CD4-positive, alpha-beta T cell treated with Interleukin-12 subunit alpha and Interleukin-12 subunit beta, for 1 hour (primary cell): ENCODE results near the gene ZNF28.
A peak's percentile ranks its signal among the peaks of the same experiment; 100 is the strongest.
"Not testable (repeated sequence)": the region's sequence is repeated elsewhere in the genome, so short reads cannot be mapped to it uniquely, and the experiment has no call there.

Experiments used
- DNase-seq: peaks from one replicate; pipeline ENCODE4 v3.0.0-alpha.2; 2020

ZNF28 gene

DNA sequence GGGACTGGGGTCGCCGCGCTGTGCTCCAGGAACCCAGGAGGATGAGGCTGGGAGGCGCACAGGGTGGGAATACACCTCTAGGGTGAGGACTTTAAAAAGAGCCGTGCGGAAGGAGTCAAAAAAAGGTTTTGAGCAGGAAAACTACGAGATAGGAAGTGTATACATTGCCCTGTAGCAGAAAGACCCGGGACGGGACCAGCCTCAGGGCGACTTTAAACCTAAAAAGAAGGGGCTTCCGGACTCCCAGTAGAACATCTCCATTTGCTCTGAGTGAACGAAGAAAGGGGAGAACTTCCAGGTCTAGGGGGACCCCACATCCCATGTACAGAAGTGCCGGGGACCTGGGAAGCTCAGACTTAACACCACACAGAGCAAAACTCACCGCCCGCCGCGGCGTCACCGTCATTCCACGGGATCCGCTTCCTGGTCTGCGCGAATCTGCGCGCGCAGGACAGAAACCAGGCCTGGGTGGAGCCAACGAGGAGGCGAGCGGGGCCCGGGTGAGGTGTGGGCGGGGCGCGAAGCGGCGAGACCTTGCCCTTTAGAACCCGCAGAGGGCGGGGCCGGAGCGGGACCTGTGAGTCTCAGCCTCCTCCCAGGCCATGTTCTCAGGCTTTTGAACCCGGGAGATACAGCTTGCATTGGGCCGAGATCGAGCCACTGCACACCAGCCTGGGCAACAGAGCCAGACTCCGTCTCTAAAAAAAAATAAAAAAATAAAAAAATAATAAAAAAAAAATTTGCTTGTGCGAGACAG, at the start of gene ZNF28:
TSS of gene ZNF28 (minus strand) at position 430 of the 757 bp plus-strand sequence. CDS start 3,675 bp downstream, outside the sequence.
- DNase-seq = peak; percentile 78

DNA sequence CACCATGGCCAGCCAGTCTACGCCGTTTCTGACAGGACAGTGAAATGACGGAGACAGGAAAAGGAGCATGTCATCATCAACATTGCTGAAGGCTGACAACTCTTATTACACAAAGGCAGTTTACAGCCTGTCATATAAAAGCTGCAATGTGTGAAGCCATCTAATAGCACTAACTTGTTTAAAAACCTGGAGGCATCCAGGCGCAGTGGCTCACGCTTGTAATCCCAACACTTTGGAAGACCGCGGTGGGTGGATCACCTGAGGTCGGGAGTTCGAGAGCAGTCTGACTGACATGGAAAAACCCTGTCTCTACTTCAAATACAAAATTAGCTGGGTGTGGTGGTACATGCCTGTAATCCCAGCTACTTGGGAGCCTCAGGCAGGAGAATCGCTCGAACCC, 46.6 kb upstream of the ZNF28 start:
- not testable (repeated sequence) for DNase-seq

DNA sequence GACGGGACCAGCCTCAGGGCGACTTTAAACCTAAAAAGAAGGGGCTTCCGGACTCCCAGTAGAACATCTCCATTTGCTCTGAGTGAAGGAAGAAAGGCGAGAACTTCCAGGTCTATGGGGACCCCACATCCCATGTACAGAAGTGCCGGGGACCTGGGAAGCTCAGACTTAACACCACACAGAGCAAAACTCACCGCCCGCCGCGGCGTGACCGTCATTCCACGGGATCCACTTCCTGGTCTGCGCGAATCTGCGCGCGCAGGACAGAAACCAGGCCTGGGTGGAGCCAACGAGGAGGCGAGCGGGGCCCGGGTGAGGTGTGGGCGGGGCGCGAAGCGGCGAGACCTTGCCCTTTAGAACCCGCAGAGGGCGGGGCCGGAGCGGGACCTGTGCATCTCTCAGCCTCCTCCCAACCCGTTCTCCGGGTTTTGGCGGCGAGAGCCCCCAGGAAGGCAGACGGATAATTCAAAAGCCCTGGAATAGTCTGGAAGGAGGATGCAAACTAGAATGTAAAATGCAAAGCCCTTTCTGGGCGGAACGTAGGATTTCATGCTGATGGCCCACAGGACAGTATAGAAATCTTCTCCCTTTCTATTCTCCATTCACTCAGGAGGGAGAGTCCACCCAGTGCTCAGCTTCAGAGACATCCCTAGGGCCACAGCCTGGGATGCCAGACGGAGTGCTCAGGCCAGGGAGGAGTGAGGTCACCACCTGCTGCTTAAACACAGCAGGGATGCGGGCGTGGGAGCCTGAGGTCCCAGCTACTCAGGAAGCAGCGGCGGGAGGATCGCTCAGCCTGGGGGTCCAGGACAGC, 36.2 kb upstream of the ZNF28 start, which contains the start of gene ZNF468:
TSS of gene ZNF468 (minus strand) at position 242 of the 814 bp plus-strand sequence. CDS start 3,347 bp downstream, outside the sequence.
- DNase-seq = peak; percentile 73

DNA sequence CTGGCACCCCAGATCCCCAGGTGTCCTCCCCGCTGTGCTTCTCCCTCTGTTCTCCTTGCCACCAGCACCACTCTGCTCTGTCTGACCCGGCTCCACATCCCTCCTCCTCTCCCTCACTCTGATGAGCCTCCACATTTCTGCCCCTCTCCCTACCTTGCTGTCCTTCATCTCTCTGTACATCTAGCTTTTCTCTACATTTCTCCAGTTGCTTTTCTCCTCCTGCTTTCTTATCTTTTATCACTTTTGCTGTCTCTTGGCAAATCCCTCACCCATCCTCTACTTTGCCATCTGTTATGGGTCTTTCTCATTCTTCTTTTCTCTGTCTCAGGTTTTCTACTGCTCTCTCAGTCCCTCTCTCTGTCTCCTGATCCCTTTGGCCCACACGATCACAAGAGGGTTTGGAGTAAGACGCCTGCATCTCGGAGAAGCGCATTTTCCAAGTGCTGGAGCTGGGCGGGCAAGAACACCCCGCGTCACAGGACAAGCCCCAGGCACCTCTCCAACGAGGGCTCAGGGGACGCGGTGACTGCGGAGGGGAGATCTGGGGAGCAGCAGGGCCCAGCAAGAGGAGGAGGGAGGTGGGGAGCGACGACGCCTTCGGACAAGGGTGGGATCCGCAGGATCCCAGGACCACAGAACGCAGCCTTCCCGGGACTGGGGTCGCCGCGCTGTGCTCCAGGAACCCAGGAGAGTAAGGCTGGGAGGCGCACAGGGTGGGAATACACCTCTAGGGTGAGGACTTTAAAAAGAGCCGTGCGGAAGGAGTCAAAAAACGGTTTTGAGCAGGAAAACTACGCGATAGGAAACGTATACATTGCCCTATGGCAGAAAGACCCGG, 35.3 kb upstream of the ZNF28 start:
- DNase-seq = not testable (repeated sequence)

DNA sequence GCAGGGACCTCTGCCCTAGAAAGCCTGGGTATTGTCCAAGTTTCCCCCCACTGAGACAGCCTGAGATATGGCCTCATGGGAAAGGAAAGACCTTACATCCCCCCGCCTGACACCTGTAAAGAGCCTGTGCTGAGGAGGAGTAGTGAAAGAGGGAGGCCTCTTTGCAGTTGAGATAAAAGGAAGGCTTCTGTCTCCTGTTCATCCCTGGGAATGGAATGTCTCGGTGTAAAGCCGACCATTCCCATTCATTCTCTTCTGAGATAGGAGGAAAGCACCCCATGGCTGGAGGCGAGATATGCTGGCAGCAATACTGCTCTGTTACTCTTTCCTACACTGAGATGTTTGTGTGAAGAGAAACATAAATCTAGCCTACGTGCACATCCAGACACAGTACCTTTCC, 25.9 kb upstream of the ZNF28 start:
- not testable (repeated sequence) for DNase-seq

DNA sequence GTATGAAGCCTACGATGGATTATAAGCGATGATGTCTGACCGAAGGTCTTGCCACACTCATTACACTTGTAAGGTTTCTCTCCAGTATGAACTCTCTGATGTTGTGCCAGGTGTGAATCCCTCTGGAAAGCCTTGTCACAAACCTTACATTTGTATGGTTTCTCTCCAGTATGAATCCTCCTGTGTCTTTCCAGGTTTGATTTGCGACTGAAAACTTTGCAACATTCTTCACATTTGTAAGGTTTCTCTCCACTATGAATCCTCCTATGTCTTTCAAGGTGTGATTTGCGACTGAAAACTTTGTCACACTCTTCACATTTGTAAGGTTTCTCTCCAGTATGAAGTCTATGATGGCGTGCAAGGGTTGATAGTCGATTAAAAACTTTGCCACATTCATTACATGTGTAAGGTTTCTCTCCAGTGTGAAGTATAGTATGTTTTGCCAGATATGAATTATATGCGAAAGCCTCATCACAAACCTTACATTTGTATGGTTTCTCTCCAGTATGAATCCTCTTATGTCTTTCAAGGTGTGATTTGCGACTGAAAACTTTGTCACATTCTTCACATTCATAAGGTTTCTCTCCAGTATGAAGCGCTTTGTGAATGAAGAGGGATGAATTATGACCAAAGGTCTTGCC, 19.5 kb upstream of the ZNF28 start:
- DNase-seq = not testable (repeated sequence)

DNA sequence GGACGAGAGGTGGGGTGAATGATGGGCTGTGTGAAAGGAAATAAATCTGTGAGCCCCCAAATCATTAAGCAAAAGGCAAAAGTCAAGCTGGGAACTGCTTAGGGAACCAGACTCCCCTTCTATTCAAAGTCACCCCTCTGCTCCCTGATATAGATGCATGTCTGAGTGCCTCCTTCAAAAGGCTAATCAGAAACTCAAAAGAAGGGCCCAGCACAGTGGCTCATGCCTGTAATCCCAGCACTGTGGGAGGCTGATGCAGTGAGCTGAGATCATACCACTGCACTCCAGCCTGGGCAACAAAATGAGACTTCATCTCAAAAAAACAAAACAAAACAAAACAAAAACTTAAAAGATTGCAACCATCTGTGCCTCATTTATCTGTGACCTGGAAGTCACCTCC, 12.9 kb upstream of the ZNF28 start:
- not testable (repeated sequence) for DNase-seq

DNA sequence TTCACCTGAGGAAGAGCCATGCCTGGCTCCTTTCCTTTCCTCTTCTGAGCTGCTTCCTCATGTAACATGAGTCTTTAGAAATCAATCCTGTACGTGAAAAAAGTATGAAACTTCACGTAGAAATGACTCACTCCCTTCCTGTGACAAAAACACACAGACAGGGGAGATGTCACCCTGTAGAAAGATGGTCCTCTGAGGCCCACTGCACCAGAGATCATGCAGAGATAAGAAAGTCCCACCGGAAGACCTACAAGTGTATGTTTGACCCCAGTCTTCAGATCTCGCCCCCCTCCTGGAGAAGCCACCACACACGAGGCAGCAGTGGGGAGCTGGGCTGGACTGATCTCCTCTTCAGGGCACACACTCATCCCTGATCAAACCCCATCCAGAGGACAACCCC, 12.1 kb upstream of the ZNF28 start:
- DNase-seq = peak; percentile 38

DNA sequence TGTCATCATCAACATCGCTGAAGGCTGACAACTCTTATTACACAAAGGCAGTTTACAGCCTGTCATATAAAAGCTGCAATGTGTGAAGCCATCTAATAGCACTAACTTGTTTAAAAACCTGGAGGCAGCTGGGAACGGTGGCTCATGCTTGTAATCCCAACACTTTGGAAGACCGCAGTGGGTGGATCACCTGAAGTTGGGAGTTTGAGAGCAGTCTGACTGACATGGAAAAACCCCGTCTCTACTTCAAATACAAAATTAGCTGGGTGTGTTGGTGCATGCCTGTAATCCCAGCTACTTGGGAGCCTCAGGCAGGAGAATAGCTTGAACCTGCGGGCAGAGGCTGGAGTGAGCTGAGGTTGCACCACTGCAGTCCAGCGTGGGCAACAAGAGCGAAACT, 8.4 kb upstream of the ZNF28 start:
- DNase-seq = not testable (repeated sequence)

DNA sequence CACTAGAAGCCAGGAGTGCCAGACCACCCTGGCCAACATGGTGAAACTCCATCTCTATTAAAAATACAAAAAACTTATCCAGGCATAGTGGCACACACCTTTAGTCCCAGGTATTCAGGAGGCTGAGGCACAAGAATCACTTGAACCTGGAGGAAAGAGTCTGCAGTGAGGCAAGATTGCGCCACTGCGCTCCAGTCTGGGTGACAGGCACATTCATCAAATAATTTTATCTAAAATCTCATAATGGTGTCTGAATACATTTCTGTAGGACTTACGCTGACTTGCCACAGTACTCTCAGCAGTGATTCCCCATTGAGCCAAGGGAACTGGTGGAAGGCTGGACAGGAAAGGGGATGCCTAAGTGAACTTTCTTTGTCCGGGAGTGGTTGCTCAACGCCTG, 4.3 kb upstream of the ZNF28 start:
- DNase-seq = no peak

DNA sequence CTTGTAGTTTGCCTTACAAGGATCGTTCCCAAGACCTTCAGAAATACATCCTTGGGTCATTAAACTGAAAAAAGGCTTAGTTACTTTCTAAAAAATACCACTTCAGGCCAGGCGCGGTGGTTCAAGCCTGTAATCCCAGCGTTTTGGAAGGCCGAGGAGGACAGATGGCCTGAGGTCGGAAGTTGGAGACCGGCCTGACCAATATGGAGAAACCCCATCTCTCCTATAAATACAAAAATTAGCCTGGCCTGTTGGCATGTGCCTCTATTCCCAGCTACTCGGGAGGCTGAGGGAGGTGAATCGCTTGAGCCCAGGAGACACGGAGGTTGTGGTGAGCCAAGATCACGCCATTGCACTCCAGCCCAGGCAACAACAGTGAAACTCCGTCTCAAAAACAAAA, 2.2 kb upstream of the ZNF28 start:
- DNase-seq = no peak

DNA sequence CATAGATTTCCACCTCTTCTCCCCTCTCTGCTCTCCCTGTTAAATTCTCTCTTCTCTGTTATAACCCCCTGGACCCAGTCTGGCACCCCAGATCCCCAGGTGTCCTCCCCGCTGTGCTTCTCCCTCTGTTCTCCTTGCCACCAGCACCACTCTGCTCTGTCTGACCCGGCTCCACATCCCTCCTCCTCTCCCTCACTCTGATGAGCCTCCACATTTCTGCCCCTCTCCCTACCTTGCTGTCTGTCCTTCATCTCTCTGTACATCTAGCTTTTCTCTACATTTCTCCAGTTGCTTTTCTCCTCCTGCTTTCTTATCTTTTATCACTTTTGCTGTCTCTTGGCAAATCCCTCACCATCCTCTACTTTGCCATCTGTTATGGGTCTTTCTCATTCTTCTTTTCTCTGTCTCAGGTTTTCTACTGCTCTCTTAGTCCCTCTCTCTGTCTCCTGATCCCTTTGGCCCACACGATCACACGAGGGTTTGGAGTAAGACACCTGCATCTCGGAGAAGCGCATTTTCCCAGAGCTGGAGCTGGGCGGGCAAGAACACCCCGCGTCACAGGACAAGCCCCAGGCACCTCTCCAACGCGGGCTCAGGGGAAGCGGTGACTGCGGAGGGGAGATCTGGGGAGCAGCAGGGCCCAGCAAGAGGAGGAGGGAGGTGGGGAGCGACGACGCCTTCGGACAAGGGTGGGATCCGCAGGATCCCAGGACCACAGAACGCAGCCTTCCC, 795 bp downstream of the ZNF28 start:
- DNase-seq = not testable (repeated sequence)

DNA sequence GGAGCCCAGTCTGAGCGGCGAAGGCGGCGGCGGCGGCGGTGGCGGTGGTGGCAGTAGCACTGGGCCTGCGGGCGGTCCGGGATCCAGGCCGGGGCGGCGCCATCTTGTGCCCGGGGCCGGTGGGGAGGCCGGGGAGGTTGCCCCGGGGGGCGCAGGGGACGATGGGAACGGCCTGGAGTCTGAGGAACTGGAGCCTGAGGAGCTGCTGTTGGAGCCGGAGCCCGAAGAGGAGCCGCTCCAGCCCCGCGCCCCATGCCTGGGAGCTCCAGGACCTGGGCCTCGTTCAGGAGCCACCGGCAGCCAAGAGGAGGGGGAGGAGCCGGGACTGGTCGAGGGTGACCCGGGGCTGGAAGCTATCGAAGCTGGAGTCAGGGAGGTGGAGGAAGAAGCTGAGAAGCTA, 11.6 kb downstream of the ZNF28 start:
- no peak for DNase-seq

DNA sequence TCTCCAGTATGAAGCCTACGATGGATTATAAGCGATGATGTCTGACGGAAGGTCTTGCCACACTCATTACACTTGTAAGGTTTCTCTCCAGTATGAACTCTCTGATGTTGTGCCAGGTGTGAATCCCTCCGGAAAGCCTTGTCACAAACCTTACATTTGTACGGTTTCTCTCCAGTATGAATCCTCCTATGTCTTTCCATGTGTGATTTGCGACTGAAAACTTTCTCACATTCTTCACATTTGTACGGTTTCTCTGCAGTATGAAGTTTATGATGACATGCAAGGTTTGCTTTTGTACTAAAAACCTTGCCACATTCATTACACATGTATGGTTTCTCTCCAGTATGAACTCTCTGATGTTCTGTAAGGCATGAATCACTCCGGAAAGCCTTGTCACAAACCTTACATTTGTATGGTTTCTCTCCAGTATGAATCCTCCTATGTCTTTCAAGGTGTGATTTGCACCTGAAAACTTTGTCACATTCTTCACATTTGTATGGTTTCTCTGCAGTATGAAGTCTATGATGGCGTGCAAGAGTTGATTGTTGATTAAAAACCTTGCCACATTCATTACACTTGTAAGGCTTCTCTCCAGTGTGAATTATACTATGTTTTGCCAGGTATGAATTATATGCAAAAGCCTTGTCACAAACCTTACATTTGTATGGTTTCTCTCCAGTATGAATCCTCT, 21.3 kb downstream of the ZNF28 start:
- not testable (repeated sequence) for DNase-seq

DNA sequence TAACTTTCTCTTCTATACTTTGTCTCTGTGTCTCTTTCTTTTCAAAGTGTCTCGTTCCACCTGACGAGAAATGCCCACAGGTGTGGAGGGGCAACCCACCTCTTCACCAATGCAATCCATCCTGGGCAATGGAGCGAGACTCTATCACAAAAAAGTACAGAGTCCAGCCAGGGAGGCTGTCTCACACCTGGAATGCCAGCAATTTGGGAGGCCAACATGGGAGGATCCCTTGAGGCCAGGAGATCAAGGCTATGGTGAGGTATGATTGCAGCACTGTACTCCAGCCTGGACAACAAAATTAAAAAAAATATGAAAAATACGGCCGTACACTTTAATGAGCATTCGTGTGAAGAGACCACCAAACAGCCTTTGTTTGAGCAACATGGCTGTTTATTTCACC, 32.0 kb downstream of the ZNF28 start:
- DNase-seq = no peak

DNA sequence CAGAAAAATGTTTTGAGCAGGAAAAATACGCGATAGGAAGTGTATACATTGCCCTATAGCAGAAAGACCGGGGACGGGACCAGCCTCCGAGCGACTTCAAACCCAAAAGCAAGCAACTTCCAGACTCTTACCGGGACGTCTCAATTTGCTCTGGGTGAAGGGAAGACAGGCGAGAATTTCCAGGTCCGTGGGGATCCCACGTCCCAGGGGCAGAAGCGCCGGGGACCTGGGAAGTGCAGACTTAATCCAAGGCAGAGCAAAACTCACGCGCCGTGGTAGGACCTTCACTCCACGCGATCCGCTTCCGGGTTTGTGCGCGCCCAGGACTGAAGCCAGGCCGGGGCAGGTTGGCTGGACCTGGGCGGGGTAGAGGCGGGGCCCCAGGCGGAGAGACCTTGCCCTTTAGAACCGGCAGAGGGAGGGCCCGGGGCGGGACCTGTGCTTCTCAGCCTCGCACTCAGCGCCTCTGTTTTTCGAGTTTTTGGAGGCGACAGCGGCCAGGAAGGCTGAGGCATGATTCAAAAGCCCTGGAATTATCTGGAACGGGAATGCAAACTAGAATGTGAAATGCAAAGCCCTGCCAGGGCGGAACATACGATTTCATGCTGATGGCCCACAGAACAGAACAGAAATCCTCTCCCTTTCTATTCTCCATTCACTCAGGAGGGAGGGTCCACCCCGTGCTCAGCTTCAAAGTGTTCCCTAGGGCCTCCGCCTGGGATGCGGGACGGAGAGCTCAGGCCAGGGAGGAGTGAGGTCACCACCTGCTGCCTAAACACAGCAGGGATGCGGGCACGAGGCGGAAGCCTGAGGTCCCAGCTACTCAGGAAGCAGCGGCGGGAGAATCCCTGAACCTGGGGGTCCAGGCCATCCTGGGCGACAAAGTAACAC, 34.7 kb downstream of the ZNF28 start, which contains the start of gene ZNF600:
TSS of gene ZNF600 (minus strand) at position 328 of the 891 bp plus-strand sequence. CDS start 7,903 bp downstream, outside the sequence.
- DNase-seq = peak; percentile 80

DNA sequence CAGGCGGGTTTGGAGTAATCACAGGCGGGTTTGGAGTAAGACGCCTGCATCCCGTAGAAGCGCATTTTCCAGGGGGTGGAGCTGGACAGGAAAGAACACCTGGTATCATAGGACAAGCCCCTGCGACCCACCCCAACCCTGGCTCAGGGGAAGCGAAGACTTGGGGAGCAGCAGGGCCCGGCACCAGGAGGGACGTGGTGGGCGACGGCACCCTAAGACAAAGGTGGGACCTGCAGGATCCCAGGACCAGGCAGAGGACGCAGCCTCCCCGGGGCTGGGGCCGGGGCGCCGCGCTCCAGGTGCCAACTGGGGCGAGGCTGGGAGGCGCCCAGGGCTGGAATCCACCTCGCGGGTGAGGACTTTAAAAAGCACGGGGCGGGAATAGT, 35.4 kb downstream of the ZNF28 start:
- no peak for DNase-seq

DNA sequence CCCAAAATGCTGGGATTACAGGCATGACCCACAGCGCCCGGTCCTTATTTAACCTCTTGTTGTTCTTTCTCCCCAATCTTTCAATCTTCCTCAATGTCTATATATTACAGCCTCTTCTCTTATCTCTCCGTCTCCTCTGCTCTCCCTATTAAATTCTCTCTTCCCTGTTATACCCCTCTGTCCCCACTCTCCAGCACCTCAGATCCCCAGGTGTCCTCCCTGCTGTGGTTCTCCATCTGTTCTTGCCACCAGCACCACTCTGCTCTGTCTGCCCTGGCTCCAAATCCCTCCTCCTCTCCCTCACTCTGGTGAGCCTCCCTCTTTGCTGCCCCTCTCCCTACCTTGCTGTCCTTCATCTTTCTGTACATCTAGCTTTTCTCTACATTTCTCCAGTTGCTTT, 35.9 kb downstream of the ZNF28 start:
- DNase-seq = no peak

DNA sequence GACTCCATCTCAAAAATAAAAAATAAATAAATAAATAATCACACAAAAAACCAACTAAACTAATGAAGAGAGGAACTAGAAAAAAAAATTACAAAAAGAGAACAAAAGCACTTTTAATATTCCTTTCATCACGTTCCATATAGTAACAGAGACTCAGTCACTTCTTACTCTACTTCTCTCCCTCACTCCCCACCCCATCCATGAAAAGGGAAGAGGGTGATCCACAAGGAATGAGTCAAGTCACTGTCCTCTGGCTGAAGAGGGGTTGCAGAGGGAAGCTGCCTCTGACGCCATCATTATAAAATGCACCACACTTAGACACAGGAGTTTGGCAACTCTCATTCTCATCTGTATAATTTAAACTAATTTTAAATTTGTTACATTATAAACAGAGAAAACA, 38.6 kb downstream of the ZNF28 start:
- not testable (repeated sequence) for DNase-seq

DNA sequence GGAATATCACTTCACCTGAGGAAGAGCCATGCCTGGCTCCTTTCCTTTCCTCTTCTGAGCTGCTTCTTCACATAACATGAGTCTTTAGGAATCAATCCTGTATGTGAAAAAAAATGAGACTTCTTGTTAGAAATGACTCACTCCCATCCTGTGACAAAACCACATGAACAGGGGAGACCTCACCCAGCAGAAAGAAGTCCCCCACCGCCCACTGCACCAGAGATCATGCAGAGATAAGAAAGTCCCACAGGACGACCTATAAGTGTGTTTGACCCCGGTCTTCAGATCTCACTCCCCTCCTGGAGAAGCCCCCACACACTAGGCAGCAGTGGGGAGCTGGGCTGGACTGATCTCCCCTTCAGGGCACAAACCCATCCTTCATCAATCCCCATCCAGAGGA, 42.6 kb downstream of the ZNF28 start:
- peak; percentile 41 for DNase-seq
